ENCODE data around the gene CALML4.
"Not testable (repeated sequence)": the region's sequence is repeated elsewhere in the genome, so short reads cannot be mapped to it uniquely, and the experiment has no call there.

Gene CALML4

DNA sequence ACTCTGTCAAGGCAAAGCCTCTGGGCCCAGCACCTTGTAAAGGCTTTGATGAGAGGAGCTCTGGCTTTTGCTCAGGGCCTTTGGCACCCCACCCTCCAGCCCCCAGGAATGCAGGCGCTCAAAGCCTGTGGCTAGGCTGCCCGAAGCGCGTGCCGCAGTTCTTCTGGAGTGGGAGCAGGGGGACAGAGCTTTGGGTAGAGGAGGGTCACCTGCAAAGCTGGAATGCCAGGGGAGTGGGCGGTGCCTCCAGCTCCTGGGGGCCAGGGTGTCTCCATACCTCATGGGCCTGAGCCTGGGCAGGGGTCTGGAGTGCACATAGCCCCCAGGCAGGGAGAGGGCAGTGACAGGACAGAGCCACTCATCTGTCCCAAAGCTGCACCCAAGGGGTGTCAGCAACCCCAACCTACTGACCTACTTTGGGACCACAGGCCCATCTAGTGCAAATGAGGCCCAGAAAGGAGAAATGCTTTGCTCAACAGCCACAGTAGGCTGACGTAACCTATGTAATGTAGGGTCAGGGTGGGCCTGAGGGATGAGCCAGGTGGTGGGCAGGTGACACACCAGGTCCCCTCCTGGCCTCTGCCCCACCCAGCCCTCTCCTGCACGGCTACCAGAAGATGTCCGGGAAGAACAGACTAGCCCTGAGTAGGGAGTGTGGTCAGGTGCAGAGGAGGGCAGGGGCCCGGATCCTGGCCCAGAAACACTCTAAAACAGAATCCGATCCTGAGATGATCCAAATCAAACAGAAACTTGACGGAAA is 2.2 kb upstream of the CALML4 start:
- DNase-seq: no peak

DNA sequence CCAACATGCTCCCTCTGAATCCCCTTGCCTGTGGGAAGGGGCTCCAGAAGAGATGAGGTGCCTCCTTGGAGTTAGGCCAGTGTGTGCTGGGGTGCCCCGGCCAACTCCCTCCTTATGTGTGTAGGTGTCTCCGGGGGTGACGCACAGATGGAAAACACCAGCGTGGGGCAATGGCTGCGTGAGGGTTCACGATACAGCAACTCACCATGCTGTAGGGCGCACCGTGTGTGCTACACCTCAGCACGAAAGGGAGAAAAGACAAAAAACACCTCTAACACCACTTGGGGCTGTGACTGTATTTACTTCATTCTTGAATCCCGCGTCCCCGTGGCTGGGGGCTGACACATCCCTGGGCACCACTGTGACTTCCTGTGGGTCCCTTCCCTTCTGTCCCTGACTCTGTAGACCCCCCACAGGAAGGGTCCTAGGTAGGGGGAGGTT is 1.6 kb upstream of the CALML4 start:
- no peak for DNase-seq

DNA sequence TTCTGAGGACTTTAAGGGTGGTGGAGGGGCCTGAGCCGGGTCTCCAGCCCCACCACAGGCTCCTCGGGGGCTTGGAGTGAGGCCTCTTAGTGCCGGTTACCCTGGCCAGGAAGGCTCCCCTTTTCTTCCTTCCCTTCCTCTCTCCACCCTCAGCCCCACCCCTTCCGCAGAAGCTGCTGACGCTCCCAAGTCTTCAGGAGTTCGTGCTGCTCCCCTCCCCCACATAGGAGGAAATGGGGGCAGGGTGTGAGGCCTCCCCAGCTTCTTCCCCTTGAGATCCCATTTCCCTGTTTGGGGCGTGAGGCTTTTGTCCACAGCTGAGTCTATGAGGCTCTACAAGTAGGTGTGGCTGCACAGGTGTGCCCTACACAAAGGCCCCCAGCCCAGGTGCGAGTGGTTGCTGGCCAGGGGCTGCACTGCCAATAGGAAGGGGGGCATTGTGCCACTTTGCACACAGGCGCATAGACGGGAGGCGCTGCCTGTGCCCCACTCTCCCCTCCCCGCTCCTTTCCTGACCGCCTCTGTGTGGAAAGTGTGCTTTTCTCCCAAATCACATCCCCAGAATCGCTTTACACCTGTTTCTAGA is 915 bp upstream of the CALML4 start:
- DNase-seq: peak; percentile 4

DNA sequence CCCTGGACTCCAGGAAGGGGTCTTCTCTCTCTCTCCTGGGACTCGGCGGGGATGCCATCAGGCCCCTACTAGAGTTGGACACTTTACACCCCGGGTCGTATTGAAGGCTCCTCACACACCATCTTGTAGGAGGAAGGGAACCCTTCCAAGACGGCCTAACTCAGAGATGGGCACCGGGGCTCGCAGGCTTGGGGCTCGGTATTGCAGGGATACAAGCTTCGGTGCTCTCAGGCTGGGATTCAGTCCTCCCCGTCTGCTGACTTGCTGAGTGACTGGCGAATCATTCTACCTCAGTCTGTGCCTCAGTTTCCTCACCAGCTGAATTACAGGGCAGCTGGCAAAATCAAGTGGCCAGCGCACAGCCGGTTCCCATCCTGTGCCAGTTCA is 419 bp upstream of the CALML4 start:
- no peak for DNase-seq

DNA sequence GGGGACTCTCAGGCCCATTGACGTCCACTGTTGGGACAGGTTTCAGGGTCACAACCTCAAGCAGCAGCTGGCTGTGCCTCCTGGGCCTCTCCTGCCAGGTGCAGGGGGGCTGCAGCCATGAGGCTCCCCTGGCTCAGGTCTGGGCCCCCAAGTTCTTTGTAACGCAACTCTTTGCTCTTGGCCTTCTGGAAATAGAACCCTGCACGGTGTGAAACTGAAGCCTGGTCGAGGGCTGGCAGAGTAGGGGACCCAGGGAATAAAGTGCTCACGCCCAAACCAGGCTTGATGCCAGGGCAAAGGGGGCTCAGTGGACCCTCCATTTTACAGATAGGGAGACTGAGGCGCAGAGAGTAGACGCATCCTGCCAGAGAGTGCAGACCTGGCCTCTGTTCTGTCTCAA is 771 bp downstream of the CALML4 start:
- DNase-seq: no peak

DNA sequence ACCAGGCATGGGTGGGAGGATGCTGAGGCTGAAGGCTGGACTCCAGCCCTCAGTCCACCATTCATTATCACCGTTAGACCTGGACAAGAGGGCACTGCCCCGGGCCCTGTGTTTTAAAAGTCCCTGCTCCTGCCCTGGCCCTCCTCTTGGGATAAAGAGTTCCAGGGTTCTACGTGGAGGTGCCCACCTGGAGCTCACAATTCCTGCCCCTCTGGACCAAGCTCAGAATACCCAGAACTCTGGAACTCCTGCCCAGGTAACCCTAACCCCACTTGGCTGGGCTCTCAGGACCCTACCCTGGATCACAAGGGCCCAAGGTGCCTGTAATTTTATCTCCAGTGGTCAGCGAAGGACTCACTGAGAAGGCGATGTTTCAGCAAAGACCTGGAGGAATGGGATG is 1.2 kb downstream of the CALML4 start:
- DNase-seq: no peak

DNA sequence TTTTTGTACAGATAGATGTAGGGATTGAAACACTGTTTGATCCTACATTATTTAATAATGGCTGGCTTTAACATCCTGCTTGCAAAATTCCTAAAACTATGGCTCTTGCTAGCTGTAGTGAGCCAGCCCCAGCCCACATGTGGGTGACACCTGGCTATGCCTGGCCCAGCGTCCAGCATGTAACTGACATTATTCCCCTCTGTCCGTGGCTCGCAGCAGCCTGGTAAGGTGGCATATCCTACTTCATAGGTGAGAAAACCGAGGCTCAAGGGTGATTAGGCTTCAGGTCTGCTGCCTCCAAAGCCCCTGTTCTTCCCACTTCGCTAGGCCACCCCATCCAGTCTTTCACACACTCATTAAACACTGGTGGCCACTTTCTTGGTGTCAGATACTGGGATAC is 1.6 kb downstream of the CALML4 start:
- DNase-seq: no peak

DNA sequence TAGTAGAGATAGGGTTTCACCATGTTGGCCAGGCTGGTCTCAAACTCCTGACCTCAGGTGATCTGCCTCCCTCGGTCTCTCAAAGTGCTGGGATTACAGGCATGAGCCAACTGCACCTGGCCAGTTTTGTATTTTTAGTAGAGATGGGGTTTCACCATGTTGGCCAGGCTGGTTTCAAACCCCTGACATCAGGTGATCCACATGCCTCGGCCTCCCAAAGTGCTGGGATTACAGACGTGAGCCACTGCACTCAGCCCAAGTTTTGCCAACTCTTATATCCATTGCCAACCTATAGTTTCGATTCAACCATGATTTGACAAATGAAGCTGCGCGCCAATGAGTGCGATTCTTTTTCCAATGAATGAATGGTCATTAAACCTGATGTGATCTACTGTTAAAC is 2.1 kb downstream of the CALML4 start:
- DNase-seq: not testable (repeated sequence)

DNA sequence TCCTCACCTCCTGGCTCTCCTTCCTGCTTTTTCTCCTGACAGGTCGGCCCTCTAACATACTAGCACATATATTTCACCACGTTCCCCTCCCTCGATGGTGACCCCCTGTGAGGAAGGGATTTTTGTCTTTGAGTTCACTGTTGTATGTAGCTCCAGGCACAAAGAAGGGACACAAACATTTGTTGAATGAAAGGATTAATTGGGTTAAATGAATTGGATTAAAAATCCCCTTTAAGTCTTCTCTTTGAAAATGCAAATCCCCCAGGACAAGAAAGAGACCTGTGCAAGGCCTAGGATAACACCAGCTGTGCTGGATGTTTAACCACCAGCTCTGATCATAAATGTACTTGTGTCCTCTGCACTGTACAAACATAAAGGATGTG is 3.3 kb downstream of the CALML4 start:
- DNase-seq: peak; percentile 42

DNA sequence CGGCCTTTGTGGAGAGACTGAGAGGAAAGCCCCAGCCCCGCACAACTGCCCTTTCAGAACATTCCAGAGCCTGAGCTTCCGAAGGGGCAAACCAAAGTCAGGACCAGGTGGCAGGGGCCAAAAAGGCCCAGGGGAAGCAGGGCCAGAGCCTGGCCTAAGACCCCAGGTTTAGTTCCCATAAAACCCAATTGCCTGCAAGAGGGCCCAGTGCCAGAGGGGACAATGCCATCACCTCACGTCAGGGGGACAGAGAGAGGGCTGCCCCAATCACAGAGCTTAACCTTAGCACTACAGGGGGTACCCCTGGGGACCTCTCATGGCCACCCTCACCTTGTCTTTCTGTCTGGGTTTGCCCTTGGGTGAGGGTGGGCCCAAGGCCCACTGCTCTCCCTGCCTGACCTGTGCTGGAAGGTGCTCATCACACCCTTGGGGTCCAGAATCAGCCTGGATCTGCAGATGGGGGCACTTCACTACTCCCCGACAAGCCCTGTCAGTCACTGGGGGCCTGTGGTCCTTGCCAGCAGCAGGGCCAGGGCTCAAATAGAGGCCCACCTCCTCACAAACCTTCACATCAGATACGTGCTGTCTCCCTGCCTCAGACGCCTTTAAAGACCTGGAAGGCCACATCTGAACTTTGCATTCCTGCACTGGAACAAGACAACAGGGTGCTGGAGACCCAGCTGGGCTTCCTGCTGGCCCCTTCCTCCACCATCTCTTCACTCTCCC is 3.8 kb downstream of the CALML4 start:
- no peak for DNase-seq

DNA sequence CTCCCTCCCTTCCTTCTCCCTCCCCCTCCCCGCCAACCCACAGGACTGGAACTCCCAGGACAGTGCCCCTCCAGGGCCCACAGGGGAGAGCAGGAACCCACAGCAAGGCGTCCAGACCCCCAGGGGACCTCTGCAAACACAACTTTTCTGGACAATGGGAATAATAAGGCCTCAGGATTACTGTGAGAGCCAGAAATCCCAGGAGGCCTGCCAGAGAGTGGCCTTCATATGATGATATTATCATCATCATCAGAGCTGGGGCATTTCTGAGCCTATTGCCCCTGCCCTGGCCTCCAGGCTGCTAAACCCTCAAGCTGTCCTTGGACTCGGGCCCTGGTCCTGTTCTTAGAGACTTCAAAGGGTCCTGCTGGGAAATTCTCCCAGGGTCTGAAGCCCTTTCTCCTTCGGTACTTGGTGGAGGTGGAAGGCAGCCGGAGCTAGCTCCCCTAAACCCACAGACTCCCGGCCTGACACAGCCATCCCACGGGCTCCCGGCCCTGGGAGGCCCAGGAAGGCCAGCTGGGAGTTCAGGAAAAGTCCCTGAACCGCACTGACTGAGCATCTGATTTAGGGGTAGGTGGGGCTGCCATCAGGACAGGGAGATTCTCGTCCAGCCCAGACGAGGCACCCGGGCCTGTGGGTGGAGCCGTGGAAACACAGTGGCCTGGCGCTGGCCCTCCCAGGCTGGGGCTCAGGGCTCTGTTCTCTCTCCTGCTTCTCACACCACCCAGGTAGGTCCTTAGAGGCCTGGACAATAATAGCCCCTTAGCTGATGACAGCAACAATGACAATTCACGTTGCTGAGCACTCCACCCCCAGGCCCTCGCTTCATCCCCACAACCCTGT is 4.9 kb downstream of the CALML4 start:
- DNase-seq: peak; percentile 17

DNA sequence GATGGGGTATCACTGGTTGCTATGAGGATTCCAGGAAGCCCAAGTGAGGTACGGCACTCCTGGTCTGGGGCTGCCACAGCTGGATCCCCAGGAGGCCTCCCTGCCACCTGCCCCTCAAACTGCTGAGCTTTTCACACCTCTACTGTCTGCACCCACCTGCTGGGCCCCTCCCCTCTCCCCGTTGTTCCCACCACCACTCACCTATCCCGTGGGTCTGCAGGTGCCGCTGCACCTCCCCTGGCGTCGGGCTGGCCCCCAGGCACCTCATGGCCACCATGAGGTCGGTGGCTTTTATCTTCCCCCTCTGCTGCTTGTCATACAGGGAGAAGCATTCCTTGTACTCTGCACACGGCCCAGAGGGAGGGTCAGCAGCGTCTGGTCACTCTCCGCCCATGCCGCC is 5.8 kb downstream of the CALML4 start:
- peak; percentile 5 for DNase-seq

DNA sequence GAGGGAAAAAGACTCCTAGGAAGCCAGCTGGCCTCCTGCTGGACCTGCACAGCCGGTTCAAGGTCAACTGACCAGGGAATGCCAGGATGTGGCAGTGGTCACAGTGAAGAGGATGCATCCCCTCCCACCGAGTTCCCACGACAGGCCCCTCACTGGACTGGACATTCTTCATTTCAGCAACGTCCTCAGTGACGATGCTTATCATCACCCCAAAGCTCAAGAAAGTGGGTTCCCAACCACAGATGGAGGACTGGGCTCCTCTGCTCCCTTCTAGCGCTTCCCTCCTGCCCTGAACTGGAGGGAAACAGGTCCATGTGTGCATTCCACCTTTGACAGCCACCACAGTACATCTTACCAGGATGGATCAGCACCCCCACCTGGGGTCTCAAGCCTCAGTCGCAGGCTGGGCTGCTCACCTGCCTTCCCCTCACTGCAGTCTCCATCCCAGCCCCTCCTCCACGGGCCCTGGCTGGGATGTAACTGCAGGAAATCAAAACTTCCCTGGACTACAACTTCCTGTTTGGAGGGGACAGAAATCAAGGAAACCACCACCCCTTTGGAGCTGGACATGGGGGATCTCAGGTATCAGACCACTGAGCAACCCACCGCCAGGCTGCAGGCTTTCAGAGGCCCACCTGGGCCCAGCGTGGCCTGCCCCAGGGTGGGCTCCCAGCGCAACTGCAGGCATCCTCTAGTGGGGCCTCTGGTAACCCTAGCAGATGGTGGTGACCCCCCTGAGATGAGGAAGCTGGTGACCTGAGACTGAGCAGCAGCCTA is 7.3 kb downstream of the CALML4 start:
- DNase-seq: no peak

DNA sequence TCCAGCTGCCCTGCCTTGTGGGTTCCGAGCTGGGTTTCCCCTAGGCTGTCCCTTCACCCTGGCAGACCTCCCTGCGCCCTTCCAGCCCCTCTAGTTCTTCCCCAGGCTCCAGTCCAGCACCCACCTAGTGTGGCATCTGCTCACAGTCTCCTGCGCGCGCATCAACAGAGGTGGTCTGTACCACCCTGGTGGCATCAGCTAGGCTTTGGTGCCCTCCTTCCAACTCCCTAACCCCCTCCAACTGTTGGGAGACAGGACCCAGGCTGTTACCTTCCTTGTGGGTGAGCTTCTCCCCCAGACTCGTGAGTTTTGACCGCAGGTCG is 8.0 kb downstream of the CALML4 start:
- DNase-seq: no peak

DNA sequence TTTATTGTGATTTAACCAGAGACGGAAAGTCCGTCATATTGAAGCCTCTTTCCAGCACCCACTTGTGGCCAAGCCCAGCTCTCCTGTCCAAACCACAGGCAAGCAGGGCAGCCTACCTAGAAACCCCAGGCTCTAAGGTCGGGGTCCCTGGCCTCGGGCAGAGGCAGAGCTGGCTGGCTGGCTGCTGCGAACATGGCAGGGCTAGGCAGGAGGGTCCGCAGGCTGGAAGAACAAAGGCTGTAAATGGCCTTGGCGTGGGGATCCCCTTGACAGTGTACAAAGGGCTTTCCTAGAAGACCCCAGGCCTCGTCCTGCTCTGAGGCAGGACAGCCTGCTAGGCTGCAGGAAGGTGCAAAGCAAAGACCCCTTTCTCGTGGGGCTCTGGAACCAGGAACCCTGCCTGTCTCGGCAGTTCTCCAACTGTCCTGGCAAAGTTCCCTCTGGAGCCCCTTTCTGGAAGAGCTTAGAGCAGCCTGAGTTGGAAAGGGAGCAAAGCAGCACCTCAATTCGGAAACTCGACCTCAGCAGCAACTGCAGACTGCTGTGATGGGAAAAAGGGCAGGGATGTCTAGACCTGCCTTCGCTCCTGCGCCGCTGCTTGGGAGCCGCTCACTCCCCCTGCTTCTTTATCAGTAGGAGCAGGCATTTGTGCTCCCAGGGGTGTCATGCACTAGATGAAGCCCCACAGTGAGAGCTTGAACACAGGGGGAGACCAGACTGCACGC is 8.5 kb downstream of the CALML4 start:
- DNase-seq: no peak

DNA sequence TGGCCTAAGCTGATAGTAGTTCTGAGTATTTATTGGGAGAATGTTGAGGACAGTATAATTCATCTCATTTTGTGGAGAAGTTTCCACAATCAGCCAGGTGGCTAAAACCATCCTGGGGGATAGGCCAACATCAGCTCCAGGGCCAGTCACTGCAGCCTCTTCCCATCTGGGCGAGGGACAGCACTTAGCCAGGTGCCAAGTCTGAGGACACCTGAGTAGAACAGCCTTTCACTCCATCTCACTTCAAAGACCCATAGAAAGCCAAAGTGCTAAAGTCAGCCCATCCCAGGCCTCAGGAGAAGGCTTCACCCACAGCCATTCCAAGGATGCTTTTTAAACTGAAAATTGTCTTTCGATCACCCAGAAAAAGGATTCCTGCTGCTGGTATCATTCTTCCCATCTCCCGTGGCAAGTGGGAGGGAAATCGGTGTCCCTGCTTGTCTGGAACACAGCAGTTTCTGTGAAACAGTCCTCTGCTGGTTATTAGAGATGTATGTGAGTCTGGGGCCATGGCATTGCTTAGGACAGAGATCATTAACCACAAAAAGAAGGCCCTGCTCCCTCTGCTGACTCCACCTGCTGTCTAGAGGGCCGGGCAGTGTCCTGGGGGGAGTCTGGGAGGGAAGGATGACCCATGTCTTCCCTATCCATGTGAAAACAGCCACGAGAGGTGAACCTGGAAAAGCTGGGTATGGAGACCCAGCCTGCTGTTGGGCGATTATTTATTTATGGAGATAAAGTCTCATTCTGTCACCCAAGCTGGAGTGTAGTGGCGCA is 9.6 kb downstream of the CALML4 start:
- no peak for DNase-seq

DNA sequence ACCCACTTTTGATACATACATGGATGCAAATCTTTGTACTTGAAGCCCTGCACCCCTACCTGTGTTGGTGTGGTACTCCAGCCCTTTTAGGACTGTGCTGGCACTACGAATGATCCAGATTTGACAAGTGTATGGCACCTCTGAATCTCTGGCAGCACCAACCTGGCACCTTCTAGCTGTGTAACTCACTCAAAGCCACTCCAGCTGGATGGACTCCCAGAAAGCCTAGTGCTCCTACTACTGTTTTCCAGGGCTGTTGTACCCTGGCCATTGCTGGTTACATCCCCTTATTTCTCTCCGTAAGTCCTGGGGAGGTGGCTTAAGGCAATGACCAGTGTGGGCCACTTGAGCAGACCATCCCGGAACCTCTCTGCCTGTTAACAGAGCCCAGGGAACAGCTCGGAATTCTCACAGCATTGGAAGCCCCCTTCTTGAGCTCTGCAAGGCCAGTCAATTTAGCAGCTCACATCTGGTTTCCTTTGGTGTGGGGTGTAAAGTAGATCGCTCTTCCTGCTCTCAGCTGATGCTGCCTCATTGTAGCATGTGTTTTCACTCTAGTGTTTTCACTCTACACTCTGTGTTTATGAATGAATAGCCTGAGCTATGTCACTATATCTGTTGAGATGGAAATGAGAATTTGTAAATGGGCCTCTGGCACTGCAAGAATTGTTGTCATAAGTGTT is 12.2 kb downstream of the CALML4 start:
- no peak for DNase-seq

DNA sequence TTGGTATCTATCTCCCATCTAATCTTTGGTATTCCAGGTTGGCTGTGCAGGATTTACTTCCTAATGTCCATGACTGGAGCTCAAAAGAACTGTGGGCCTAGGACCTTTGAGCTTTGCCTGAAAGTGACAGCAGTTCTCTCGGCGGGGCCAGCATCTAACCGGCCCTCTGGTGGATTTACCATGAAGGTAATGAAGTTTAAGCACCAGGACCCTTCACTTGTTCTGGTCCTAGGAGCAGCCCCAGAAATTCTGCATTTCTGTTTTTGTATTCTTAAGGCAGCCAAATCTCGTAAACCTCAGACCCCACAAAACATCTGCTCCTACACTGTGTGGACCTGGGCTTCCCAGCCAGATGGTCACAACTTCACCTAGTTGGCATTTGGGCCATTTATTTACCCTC is 13.0 kb downstream of the CALML4 start:
- no peak for DNase-seq

DNA sequence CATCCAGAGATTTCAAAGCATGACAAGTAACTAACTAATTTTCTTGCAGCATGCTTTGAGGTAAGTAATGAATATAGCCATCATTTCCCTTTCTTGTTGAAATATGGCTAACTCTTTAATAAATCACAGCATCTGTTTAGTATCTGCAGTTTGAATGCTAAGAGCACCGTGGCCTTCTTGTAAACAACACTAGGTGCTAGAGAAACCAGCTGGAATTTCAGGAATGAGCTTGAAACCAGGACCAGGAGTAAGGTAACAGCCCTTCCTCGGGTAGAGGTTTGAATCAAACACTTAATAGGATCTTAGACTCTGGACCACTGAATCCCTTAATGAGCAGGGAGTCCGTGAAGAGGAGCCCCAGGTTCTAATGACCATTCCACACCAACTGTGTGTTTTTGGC is 13.6 kb downstream of the CALML4 start:
- no peak for DNase-seq

DNA sequence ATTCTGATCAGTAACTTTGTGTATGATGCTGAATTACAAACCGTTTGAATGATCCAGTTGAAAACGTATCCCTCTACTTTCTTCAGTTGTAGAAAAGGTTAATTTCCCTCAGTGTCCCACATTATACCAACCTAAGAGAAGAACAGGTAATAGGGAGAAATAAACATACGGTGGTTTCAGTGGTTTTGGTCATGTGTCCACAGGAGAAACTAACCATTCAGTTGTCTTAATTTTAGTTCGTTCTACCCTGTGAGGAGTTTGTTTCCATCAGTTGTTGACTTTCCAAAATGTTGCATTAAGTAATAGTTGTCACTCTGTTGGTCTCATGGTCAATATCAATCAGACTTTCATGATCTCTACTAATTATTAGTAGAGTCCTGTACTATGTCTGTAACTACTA is 15.1 kb downstream of the CALML4 start:
- DNase-seq: no peak

DNA sequence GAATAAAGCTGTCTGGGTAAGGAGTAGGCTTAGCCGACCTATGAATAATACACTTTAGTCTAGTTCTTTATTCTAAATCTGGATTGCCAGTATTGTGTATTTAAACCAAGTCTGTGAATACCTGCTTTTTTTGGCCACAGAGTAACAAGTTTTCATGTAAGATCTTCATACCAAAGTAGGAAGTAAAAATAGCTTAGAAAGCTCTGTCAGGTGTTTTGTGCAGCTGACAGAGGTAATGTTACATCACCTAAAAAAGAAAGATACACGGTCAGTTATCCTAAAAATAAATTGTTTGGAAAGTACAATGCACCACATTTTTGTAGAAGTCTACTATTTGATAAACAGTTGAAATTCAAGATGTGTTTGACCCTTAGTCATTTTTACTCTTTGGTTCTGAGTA is 16.5 kb downstream of the CALML4 start:
- no peak for DNase-seq
